GM12873 (cell line): Measurements from ENCODE around the gene RBM20.

Experiments
- CTCF ChIP-seq: IDR thresholded peaks from 2 replicates; pipeline ENCODE4 v1.5.1; 2012; ENCODE audit warnings: low read depth, mild to moderate bottlenecking, moderate library complexity, low read length, control low read depth; ENCODE audit not compliant: insufficient read depth; ENCODE audit errors: missing control alignments

RBM20 gene

GRCh38 chr10:110828525-110828924 lies 184.4 kb downstream of the RBM20 start:
- no peak for TF ChIP-seq CTCF

DNA sequence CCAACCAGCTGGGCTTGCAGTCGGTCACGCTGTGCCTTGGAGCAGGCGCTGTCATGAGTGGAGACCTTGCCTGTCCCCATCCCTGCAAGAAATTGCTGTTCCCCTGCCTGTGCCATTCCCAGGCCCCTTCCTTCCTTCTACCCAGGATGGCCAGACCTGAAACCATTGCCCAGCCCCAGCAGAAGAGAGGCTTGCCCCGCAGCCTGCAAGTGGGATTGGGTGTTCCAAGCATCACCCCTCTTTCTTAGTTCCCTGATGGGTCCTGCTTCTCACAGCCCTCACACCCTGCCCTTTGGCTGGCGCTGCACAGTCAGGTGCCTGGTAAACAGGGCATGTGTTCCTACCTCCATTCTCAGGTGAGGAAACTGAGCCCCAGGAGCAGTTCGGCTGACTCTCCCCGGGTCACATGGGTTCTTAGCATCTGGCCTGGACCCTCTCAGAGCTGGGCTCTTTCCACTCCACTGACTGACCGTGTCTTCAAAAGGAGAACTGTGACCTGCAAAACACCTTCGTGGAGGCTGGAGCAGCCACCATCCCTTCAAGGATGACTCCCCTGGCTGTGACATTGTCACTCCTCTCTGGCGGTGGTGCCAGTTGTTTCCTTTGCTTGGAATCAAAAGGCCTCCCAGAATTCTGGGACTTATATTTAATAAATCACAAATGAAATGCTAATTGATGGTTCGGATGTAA lies 185.7 kb downstream of the RBM20 start:
- no peak for TF ChIP-seq CTCF

GRCh38 chr10:110833234-110833940 lies 189.3 kb downstream of the RBM20 start:
- TF ChIP-seq CTCF, result no peak

DNA sequence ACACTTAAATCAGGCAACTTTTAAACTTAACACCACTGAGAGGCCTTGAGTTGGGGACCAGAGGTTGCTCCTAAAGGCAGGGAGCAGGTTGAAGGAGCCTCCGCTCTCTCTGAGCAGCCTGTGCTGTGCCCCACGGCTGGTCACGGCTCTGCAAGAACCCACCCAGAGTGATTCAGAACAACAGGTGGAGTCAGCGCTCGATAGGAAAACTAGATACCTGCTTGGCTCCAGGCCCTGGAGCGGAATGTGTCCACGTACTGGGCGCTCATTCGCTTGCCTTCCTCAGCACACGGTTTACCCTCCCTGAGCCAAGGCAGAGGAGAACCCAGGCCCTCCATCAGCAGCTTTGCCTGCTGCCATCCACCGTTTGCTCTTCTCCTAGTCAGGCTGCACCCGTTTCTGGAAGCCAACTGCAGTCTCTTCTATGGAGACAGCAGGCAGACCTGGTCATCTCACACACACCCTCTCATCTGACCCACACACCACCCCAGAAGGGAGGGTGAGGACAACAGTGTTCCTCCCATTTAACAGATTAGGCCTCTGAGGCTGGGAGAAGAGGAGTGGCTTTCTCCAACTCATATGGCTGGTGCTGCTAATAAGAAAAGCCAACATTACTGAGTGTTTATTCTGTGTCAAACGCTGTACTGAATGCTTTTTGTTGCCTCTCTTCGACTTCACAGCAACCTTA lies 189.9 kb downstream of the RBM20 start:
- no peak for TF ChIP-seq CTCF

DNA sequence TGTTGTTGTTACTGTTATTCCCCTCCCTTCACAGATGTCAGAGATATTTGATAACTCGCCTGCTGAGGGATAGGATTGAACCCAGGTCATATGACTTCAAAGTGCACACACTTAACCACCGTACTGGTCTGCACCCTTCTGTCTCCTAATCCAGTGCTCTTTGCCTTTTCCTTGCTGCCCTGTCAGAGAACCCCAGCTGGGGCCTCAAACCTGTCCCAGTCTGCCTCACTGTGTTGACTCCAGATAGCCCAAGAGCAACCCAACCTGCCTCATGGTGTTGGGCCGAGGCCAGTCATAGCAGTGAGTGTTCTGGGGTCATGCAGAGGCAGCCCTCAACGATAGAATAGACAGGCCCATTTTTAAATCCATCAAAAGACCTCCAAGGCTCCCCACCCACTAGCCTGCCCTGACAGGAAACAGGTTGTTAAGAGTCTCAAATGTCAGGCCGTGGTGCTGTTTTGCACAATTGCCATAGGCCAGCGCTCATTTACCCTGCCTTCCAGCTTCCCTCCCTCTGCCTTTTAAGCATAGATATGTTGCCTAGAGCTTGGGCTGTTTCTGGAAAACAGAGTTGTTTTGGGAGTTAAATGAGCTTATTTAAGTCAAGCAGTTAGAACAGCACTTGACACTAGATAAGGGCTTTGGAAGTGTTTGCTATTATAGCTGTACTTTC lies 190.6 kb downstream of the RBM20 start:
- no peak for TF ChIP-seq CTCF

- no peak for TF ChIP-seq CTCF
These were observed 191.7 kb downstream of the RBM20 start for GRCh38 chr10:110835841-110836240.

GRCh38 chr10:110836706-110837105 lies 192.6 kb downstream of the RBM20 start:
- no peak for TF ChIP-seq CTCF
